AG04450 (cell line): ENCODE measurements around the gene OXSR1. TPM values are rescaled to one million over a fixed set of nuclear protein-coding genes. Genes with fewer than 3 reads are reported as not detected.

ENCODE experiments used
- CTCF ChIA-PET: fragments of 300-600, 350-600 bp; formaldehyde crosslinking; extraction: SDS; loops from one replicate; lab custom pipeline; 2022; ENCODE audit warnings: antibody characterized with exemption, inconsistent platforms; lab: Charles Lee
- POLR2A ChIA-PET: fragments of 350-600 bp; formaldehyde crosslinking; extraction: SDS; loops from one replicate; lab custom pipeline; 2021; ENCODE audit warnings: antibody characterized with exemption, inconsistent platforms; lab: Yijun Ruan, JAX
- DNase-seq: peaks from one replicate; pipeline ENCODE4 v3.0.0-alpha.2; 2011; ENCODE audit warnings: low read depth, low spot score
- H3K27ac ChIP-seq: one replicate; pipeline ENCODE4 v1.5.1; 2012; ENCODE audit warnings: low read depth, low read length, control low read depth
- H3K27me3 ChIP-seq: one replicate; pipeline ENCODE4 v1.6.0; 2012; ENCODE audit warnings: low read length; ENCODE audit not compliant: control insufficient read depth, insufficient read depth
- H3K4me3 ChIP-seq: 2 replicates; pipeline ENCODE4 v1.5.1; 2011; ENCODE audit warnings: mild to moderate bottlenecking, low read depth, low read length, control low read depth
- H3K9me3 ChIP-seq: 2 replicates; pipeline ENCODE4 v1.5.1; 2012; ENCODE audit warnings: low read length; ENCODE audit not compliant: control insufficient read depth, insufficient read depth
- CTCF ChIP-seq: IDR thresholded peaks from 2 replicates; pipeline ENCODE4 v1.5.1; 2011; ENCODE audit warnings: low read depth, low read length, control low read depth, inconsistent platforms
- polyA minus RNA-seq: library from RNA; depleted of rRNA, polyadenylated mRNA; stranded (reverse); fragments of >200 nt; gene quantifications from 2 replicates; pipeline ENCODE4 v1.2.3, GENCODE V29; 2011; rRNA and poly(A)+ RNA removed
- polyA plus RNA-seq: library from polyadenylated mRNA; depleted of rRNA; stranded (reverse); fragments of >200 nt; gene quantifications from 2 replicates; pipeline ENCODE4 v1.2.3, GENCODE V29; 2011; rRNA removed

The OXSR1 gene
- polyA plus RNA-seq (34.7 and 42.3 TPM in 2 replicates), polyA minus RNA-seq (28.7 and 34.5 TPM in 2 replicates)

- Histone ChIP-seq H3K27ac (peak within 1 kb of the TSS; percentile 89), H3K4me3 (peak within 1 kb of the TSS; percentile 87), H3K9me3 (no peaks in the 10 kb centered on the region; the same call in 1 of the 2 replicates), H3K27me3 (no peaks in the 10 kb centered on the region)
- ChIA-PET POLR2A (interaction anchor here (0.6 to 3.8 kb wide), 8 partner anchors 9 to 492 kb away, joined by 3 to 27 read pairs (median 3); partner anchors contain the start of genes ACAA1 and PLCD1), CTCF (interaction anchor here (1.2 kb wide), 1 partner anchor 356 kb away, joined by 3 read pairs; no protein-coding TSS in a partner anchor)
- 0 out of 2 replicates have a peak, but pooled peaks have one; percentile 2 for TF ChIP-seq CTCF
- peak; percentile 99 for DNase-seq
These were observed at the start of gene OXSR1 for GRCh38 chr3:38164952-38165721. OXSR1 (plus strand) TSS chr3:38165537; CDS start chr3:38165877, 340 bp downstream.

- POLR2A ChIA-PET: no interaction called here
- no peak for DNase-seq
These were observed 49.5 kb upstream of the OXSR1 start for GRCh38 chr3:38115645-38116427.

DNA sequence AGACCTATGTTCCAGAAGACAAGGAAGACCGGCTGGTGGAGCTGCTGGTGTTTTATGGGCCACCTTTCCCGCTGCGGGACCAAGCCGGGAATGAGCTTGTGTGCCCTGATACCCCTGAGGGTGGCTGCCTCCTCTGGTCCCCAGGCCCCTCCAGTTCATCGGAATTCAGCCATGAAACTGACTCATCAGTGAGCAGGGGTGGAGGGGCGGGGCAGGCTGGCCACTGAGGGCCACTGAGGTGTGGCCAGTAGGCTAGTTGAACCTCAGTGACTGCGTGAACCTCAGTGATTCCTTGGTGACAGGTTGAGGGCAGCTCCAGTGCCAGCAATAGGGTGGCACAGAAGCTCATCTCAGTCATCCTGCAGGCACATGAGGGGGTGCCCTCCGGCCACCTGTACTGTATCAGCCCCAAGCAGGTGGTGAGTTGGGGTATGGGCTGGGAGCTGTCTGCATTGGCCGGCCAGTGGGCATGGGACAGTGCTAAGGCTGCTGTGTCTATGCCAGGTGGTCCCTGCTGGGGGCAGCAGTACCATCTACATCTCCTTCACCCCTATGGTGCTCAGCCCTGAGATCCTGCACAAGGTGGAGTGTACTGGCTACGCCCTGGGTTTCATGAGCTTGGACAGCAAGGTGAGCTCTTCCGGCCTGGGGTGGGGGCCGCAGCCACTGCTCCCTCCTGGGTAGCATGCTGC, 48.7 kb upstream of the OXSR1 start:
- DNase-seq: no peak
- ChIA-PET POLR2A (no interaction called here), CTCF (interaction anchor here (0.7 to 2.6 kb wide), 8 partner anchors 13 to 364 kb away, joined by 3 to 10 read pairs (median 4); no protein-coding TSS in a partner anchor)
- no peak for TF ChIP-seq CTCF
- no peak overlapping the region for H3K4me3 ChIP-seq
- H3K27ac ChIP-seq: no peak overlapping the region
- no peaks in the 10 kb centered on the region for H3K9me3 ChIP-seq
- peaks cover 6% of the 10 kb centered on the region for H3K27me3 ChIP-seq

More at GRCh38 chr3:38115645-38116427, 49.5 kb upstream of the OXSR1 start:
- TF ChIP-seq CTCF: no peak
- Histone ChIP-seq H3K27ac (no peak overlapping the region), H3K27me3 (peaks cover 6% of the 10 kb centered on the region), H3K4me3 (no peak overlapping the region), H3K9me3 (no peaks in the 10 kb centered on the region)
- CTCF ChIA-PET: interaction anchor here (0.7 to 1.9 kb wide), 5 partner anchors 12 to 183 kb away, joined by 3 to 4 read pairs (median 3); no protein-coding TSS in a partner anchor

DNA sequence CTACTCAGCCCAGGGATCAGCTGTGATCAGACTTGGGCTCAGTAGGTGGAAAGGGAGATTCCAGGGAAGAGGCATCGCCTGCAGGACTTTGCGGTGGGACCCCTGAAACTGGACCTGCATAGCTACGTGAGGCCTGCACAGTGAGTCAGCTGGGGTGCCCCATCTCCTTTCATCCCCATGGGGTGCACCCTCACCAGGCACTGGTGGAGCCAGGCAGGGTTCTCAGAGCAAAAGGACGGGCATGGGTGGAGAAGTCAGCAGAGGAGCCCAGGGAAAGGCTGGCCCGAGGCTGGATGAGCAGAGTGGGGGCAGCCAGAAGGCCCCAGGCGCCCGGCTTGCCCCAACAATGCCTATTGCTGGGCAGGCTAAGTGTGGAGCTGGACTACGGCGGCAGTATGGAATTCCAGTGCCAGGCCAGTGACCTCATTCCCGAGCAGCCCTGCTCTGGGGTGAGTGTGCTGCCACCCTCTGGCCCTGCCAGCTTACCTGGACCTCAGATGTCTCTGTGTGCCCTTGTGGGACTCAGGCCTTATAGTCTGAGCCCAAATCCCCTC, 48.1 kb upstream of the OXSR1 start:
- no peak for TF ChIP-seq CTCF
- Histone ChIP-seq H3K27me3 (peaks cover 6% of the 10 kb centered on the region), H3K27ac (no peak overlapping the region), H3K4me3 (no peak overlapping the region), H3K9me3 (no peaks in the 10 kb centered on the region)
- CTCF ChIA-PET: interaction anchor here (0.6 to 2.6 kb wide), 9 partner anchors 13 to 363 kb away, joined by 3 to 10 read pairs (median 4); partner anchors contain the start of genes DLEC1 and XYLB
- POLR2A ChIA-PET: interaction anchor here (1.1 kb wide), 1 partner anchor 8 kb away, joined by 4 read pairs; no protein-coding TSS in a partner anchor
- no peak for DNase-seq
